Kidney tubule cell (primary cell): Measurements from ENCODE around the gene NR0B1.

Source experiments
- DNase-seq: peaks from one replicate; pipeline ENCODE4 v3.0.0-alpha.2; 2018; ENCODE audit warnings: low spot score

NR0B1 gene, protein sequence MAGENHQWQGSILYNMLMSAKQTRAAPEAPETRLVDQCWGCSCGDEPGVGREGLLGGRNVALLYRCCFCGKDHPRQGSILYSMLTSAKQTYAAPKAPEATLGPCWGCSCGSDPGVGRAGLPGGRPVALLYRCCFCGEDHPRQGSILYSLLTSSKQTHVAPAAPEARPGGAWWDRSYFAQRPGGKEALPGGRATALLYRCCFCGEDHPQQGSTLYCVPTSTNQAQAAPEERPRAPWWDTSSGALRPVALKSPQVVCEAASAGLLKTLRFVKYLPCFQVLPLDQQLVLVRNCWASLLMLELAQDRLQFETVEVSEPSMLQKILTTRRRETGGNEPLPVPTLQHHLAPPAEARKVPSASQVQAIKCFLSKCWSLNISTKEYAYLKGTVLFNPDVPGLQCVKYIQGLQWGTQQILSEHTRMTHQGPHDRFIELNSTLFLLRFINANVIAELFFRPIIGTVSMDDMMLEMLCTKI

DNA sequence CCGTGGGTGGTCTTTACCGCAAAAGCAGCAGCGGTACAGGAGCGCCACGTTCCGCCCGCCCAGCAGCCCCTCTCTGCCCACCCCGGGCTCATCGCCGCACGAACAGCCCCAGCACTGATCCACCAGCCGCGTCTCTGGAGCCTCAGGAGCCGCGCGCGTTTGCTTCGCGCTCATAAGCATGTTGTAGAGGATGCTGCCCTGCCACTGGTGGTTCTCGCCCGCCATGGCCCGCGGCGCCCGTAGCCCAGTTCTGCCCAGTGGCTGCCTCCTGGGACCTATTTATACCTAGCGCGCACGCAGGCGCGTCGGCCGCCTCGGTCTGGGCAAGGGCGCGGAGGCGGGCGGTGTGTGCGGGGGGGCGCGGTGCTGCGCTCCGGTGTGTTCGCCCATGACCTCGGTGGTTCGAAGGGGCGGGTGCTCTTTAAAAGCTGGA, at the start of gene NR0B1:
TSS of gene NR0B1 (minus strand) at position 252 of the 433 bp plus-strand sequence. CDS start at position 225, 27 bp downstream.
- DNase-seq = peak; percentile 26

DNA sequence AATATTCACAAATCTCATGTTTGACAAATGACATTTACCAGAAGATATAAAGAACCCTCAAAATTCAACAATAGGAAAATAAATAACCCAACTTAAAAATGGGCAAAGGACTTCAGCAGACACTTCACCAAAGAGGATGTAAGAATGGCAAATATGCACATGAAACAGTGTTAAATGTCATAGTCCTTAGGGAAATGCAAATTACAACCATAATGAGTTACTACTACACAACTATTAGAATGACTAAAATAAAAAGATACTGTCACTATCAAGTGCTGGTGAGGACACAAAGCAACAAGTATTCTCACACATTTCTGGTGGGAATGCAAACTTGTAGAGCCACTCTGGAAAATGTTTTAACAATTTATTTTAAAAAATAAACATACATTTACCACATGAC, 40.8 kb upstream of the NR0B1 start:
- DNase-seq = no peak

DNA sequence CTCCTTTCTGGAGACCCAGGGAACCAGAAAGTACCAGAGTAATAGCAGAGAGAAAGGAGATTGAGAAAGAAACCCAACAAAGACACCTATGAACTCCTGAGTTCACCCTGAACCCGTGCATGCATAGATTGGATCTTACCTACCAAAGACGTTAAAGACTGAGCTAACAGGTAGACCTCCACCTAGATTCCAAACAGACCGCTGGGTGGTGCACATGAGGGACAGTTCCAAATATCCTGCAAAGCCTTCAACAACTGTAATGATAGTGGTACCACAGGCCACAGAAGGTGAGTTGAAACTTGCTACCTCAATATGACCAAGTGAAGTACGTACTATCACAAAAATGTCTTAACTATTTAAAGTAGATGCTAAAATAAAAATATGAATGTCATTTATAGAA, 34.0 kb upstream of the NR0B1 start:
- no peak for DNase-seq

DNA sequence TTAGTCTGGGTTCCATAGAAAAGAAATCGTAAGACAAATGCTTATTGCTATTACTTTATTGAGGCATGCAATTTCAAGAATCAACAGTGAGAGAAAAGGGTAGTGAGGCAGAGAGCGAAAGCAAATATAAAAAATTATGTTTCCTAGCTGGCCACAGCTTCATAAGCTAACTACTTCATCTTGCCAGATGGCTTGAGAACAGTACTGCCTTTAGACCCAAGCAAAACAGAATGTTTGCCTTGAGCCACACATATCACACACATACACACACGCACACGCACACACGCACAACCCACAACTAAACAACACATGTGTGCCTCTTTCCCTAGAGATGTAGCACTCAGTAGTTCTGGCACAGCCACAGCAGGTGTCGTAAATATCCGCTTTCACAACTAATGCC, 31.6 kb upstream of the NR0B1 start:
- no peak for DNase-seq

DNA sequence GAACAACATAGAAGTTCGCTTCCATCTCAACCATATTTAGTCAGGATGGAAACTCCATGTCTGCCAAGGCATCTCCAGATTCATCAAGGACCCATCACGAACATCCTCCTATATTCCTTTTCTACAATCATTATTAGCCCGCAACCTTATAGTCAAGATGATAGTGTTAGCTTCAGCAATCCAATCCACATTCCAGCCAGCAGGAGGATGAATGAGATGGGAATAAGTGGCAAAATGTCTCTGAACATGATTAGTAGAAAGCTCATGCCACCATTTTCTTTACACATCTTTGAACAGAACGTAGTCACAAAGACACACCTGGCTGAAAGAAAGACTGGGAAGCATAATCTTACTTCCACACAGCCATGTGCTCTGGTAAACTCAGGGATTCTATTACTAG, 18.6 kb upstream of the NR0B1 start:
- DNase-seq = no peak

DNA sequence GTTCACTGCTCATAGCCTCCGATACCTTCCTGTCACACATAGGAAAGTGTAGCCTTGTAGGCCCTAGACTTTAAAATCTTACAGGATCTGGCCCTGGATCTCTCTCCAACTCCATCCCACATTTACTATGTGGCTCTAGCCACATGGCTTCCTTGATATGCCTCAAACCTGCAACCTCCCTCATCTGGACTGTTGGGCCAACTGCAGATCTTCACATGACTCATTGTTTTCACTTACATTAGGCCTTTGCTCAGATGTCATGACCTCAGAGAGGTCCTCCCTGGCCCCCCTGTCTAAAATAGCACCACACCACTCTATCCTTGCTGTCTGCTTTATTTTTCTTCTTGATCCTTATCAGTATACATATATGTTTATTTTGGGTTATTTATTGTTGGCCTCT, 8.1 kb upstream of the NR0B1 start:
- no peak for DNase-seq

DNA sequence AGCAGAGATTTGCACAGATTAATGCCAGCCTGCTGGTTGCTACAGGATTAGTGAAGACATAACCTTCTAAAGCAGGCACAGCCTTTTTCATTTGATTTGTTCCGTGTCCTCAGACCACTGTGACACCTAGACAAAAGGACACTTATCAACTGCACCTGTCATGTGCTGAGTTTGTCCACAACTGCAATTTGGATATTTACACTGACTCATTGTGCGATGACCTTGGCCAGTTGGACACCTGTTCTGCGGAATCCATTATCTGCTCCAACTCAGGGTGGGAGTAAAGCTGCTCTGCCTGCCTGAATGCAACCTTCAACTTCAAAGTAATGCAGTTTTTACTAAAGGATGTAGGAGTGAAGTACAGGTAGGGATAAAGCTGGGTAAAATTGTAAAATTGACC, 4.1 kb upstream of the NR0B1 start:
- DNase-seq = no peak

DNA sequence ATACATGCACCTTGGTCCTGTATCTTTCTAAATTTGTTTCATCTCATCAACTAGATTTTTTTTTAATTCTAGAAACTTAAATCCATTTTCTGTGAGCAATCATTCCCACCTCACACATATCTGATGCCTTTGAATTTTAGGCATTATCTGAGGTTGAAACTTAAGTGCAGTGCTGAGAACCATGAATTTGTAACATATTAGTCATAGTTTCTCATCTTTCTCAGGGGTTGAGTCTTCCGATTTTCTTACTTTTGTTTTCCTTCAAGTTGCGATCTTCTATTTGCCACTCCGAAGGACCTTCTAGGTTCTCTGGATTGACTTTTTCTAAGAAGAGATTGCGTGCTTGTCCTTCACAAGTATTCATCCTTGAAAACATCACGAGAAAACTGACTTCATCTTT, 3.7 kb upstream of the NR0B1 start:
- DNase-seq = peak; percentile 13

DNA sequence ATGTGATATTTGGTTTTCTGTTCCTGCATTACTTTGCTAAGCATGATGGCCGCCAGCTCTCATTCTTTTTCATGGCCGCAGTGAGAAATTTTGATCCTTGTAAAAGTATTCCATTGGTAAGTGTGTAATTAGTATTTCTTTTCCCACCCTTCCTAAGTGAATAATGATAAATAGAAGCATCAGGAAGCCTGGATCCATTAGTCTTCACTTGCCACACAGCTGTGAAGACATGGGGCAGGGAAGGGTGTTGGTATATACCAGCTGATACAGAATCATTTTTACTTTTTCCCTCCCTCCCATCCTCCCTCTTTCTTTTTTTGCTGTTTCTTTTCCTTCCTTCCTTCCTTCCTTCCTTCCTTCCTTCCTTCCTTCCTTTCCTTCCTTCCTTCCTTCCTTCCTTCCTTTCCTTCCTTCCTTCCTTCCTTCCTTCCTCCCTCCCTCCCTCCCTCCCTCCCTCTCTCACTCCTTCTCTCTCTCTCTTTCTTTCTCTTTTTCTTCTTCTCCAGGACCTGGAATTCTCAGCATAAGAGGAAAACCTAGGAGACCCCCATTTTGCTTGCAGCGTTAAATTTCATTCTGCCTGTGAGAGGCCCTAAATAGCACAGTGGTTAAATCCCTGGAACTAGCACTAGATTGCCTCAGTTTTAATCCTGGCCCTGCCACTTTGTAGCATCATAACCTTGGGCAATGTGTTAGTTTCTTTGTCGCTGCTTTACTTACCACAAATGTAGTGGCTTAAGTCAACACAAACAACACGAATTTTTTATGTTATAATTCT, 1.4 kb upstream of the NR0B1 start:
- no peak for DNase-seq

DNA sequence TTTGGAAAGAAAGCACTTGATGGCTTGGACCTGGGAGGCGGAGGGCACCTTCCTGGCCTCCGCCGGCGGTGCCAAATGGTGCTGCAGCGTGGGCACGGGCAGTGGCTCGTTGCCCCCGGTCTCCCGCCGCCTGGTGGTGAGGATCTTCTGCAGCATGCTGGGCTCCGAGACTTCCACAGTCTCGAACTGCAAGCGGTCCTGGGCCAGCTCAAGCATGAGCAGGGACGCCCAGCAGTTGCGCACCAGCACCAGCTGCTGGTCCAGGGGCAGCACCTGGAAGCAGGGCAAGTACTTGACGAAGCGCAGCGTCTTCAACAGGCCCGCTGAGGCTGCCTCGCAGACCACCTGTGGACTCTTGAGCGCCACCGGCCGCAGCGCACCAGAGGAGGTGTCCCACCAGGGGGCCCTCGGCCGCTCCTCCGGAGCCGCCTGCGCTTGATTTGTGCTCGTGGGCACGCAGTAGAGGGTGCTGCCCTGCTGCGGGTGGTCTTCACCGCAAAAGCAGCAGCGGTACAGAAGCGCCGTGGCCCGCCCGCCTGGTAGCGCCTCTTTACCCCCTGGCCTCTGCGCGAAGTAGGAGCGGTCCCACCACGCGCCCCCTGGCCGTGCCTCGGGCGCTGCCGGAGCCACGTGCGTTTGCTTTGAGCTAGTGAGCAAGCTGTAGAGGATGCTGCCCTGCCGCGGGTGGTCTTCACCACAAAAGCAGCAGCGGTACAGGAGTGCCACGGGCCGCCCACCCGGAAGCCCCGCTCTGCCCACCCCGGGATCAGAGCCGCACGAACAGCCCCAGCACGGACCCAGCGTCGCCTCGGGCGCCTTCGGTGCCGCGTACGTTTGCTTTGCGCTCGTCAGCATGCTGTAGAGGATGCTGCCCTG, 689 bp downstream of the NR0B1 start:
- peak; percentile 51 for DNase-seq

DNA sequence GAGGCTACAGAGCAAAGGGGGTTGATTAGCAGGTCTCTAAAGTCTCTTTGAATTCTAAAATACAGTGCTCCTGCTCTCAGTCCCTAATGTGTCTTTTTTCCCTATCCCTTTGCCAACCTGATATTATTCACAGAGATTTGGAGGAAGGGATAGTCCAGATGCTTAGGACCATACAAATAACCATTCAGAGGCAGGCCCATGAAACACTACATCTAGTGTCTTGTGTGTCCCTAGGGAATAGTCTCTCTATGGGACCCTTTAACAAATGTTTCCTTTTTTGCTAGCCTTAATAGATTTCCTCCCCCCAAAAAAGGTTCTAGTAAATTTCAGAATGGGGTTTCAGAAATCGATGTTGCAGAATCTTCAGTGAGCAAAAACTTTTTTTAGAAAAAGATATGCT, 1.7 kb downstream of the NR0B1 start:
- no peak for DNase-seq

DNA sequence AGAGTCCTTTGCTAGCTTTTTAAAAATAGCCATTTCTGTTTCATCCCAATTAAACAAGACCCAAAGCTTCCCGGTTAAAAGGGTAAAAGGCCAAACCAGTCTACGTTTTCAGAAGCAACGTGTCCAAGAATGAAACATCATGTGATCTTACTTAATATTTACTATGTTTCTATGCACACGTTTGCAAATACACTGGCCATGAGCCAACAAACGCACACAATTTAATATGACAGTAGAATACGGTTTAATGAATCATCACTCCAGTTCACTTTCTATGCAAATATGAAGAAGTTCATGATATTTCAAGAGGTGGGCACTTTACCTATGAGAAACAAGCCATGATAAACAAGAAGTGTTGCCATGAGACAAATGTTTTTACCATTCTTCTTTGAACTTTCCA, 4.3 kb downstream of the NR0B1 start:
- DNase-seq = no peak

DNA sequence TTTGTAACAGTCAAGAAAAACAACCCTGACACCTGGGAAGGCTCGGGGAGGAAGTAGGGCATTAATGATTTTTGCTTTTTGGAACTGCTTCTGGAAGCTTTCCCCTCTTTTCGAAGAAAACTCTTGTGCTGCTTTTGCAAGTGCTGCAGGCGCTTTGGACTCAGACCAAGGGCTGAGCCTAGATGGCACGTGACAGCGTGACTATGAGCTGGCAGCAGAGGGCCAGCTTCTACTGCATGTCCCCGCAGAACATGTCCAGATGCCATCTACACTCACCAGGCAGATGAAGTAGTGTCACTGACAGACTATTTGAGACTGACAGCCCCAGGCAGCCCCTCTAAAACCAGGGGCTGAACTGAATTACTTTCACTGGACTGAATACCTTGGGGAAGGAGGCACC, 6.2 kb downstream of the NR0B1 start:
- peak; percentile 35 for DNase-seq

DNA sequence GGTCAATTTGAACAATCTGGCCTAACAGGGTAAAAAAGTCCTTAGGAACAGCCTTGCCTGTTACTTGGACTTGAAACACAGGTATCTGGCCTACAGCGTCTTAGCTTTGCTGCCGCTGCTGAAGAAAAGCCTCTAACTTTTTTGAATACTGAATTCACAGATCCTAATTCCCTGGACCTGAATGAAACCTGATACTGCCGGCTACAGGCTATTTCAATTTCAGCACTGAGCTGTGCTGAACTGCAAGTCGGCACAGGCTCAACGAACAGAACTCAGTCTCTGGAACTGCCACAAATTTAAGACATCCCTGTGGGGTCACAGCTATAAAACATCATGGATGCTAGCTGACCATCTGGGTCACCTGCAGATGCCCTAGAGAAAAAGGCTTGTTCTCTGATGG, 7.2 kb downstream of the NR0B1 start:
- DNase-seq = no peak

DNA sequence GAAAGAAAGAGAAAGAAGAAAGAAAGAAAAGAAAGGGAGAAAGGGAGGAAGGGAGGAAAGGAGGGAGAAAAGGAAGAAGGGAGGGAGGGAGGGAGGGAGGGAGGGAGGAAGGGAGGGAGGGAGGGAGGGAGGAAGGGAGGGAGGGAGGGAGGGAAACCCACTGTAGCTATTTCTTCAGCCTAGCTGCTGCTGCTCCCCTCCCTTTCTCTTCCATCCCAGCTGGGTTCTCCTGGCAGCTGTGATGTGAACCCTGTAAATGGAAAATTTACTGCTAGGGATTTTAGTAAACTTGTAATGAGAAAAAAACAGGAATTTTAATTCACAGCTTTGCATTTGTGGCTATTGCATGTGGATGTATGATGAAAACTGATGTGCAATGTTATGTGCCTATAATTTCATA, 8.0 kb downstream of the NR0B1 start:
- no peak for DNase-seq

DNA sequence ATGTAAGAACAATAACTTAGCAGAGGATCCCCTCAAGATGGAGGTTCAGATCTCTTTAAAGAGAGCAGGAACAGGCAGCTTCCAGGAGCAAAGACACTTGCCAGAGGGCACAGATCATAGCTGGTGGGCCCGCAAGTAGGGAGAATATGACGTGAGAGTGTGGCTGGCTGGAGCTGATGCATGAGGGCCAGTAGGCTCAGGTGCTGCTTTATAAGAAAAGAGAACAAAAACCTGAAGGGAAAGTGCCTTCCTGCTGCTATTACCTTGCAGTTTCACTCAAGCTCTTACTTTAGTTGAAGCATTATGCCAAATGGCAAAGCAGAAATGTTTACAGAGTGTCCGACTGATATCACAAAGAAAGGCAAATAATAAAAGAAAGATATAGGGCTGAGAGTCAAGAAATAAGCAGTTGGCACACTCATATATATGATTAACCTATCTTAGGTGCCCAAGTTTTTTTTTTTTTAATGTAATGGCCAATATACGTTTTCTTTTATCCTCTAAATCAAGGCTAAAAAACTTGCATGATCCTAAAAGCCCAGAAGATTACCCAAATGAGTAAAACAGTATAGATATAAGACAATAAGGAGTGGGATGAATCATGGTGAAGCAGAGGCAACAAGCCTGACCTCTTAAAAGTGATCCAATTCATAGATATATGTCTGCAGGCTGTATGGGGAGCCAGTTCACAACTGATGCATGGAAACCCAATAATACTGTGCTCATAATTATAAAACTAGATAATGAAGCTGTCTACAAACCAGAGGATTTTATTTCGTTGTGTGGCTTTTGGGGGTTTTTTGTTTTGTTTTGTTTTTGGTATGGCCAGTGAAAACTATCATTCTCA, 12.6 kb downstream of the NR0B1 start:
- DNase-seq = no peak

DNA sequence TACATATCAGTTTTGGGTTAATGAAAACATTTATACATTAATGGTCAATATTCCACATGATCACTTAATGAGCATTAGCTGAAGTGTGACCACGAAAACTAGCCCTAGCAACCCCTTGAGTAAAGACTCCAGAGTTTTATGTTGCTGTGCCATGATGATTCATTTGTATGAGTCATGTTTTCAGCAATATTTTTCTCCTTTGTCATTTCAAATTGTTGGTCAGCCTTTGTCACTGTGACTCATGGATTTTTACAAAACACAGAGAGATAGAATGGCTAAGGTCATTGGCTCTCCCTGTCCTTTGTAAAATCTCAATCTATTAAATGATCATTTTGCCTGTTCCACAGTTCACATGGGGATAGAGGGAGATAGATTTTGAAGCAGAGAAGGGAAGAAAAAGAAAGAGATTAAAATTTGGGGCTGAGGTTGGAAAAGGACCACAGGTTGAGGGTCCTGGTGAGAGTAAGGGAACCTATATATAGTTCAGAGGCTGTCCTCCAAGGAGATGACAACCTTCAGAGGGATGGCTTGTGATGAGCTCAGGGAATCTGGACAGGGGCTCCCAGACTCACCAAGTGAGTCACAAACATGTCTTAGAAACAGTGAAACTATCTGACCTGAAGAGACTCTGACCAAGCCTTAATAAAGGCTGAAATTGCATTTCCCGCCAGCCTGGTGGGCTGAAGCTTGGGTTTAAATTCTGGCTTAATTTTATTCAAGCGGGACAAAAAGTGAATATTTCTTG, 25.6 kb downstream of the NR0B1 start:
- DNase-seq = peak; percentile 97

DNA sequence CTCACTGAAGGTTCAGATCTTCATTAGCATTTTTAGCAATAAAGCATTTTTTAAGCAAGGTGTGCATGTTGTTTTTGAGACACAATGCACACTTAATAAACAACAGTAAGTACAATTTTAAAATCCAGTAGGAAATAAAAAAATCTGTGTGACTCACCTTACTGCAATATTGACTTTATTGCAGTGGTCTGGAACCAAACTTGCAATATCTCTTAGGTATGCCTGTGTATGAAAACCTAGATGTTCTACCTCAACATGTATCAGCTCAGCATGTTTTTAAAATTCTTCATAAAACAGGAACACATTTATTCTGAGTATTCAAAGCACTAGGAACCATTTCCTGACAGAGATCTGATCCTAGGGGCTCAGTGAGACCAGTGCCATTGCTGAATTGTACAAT, 26.7 kb downstream of the NR0B1 start:
- DNase-seq = peak; percentile 36

DNA sequence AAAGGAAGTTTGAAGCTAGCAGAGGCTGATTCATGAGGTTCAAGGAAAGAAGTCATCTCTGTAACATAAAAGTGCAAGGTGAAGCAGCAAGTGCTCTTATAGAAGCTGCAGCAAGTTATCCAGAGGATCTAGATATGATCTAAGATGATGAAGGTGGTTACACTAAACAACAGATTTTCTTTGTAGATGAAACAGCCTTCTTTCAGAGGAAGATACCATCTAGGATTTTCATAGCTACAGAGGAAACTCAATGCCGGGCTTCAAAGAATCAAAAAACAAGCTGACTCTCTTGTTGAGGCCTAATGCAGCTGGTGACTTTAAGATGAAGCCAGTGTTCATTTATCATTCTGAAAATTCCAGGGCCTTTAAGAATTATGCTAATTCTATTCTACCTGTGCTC, 28.8 kb downstream of the NR0B1 start:
- peak; percentile 11 for DNase-seq

DNA sequence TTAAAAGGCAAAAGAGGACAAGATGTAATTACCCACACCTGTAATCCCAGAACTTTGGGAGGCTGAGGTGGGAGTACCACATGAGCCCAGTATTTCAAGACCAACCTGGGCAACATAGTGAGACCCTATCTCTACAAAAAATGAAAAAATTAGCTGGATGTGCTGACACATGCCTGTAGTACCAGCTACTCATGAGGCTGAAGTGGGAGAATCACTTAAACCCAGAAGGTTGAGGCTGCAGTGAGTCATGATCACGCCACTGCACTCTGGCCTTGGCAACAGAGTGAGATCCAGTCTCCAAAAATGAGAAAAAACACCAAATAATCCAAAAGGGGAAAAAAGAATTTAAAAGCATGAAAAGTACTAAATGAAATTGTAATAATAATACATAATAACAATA, 30.8 kb downstream of the NR0B1 start:
- DNase-seq = peak; percentile 56

DNA sequence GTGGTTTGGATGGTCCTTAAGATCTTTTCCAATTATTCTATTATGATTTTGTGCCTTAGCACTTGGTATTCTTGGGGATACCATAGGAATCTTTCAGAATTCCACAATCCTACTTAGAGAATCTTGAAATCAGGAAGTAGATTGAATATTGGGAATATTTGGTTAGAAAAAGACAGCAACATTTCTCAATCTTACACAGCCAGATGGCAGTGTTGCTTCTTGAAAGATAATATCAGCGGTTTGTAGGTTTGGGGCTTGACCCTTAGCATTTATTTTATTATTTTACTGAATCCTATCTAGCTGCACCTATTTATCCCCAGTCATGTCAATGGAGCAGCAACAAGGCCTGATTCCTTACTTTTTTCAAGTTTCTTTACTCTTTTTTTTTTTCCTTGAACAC, 33.7 kb downstream of the NR0B1 start:
- peak; percentile 46 for DNase-seq
